ENCODE results near the gene FOXN4. TPM values are rescaled to one million over a fixed set of nuclear protein-coding genes. Genes with fewer than 3 reads are reported as not detected.
A peak's percentile ranks its signal among the peaks of the same experiment; 100 is the strongest.

FOXN4 gene
- total RNA-seq, 2 donors from 2014 or later, result not detected

DNA sequence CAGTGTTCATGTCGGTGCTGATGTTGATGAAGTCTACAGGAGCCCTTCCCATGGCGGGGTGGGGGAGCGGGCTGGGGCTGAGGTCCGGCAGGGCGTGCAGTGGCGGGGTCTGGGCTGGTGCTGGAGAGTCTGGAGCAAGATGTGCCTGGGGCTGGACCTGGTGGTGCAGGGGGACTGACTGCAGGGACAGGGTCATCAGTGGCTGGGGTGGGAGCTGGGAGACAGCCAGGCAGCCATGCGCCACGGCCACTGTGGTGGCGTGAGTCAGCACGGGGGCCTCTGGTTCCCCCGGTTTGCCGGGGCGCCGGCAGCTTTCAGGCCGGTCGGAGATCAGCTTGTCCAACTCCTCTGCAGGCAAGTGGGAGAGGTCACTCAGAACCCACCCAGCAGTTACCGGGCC is 27.6 kb downstream of the FOXN4 start:
- DNase-seq, result no peak
- intact Hi-C loops (cut with DNase I), result no loop called here

DNA sequence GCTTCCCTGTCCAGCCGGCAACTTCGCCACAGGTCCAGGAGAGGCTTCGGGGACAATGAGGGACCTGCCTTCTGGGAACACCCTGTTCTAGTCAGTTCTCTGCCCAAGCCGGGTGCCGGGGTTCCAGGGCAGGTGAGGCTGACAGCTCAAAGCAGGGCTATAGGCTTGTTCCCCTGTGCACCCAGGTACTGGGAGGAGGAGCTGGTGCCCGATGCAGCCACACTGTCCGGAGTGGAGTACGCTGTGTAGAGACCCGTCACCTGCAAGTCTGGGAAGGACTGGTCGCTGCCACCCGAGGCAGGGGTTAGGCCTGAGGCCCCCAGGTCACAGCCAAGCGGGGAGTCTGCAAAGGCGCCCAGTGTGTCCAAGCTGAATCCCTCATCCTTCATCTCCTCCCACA is 29.6 kb downstream of the FOXN4 start:
- no peak overlapping the region for H3K27ac ChIP-seq
- H3K27me3 ChIP-seq, result no peaks in the 10 kb centered on the region
- no peak for DNase-seq
- no peaks in the 10 kb centered on the region for H3K4me1 ChIP-seq
- H3K36me3 ChIP-seq, result no peaks in the 10 kb centered on the region
- intact Hi-C loops (cut with DNase I), result no loop called here
- H3K9me3 ChIP-seq, result no peaks in the 10 kb centered on the region
- H3K4me3 ChIP-seq, result no peak overlapping the region
- TF ChIP-seq CTCF (IDR thresholded peaks at IDR 0.05), result no peak
- no peak overlapping the region for H3K9ac ChIP-seq (ENCODE audit: low read depth in 2 of 2, low read length in 2 of 2)

More for the DNA sequence above, 27.6 kb downstream of the FOXN4 start:
- H3K36me3 ChIP-seq, result no peaks in the 10 kb centered on the region
- no peak overlapping the region for H3K4me3 ChIP-seq
- H3K4me1 ChIP-seq, result no peaks in the 10 kb centered on the region
- no peaks in the 10 kb centered on the region for H3K27me3 ChIP-seq
- TF ChIP-seq CTCF (IDR thresholded peaks at IDR 0.05), result no peak
- H3K27ac ChIP-seq, result no peak overlapping the region
- H3K9me3 ChIP-seq, result no peaks in the 10 kb centered on the region
- H3K9ac ChIP-seq (ENCODE audit: low read depth in 2 of 2, low read length in 2 of 2), result no peak overlapping the region

DNA sequence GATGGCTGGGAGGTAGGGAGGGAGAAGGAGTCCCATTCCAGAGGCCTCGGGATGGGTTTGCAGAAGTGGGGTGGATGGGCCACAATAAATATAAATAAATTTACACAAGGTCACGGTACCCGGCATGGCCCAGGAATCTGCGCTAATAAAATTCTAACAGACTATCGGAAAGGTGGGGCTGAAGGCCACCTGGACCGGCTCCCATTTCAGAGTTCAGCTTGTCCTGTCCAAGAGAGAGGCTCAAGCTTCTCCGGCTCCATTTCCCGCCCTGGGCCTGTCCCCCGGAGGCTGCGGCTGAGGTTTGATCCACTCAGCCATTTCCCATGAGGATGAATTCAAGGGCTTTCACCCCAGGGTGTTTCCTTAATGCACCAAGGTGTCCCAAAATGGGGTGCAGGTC is 30.2 kb downstream of the FOXN4 start:
- Histone ChIP-seq H3K9ac (ENCODE audit: low read depth in 2 of 2, low read length in 2 of 2) (no peak overlapping the region), H3K9me3 (no peaks in the 10 kb centered on the region), H3K36me3 (no peaks in the 10 kb centered on the region), H3K4me3 (no peak overlapping the region), H3K27me3 (no peaks in the 10 kb centered on the region), H3K4me1 (no peaks in the 10 kb centered on the region), H3K27ac (no peak overlapping the region)
- intact Hi-C loops (cut with DNase I), result no loop called here
- no peak for DNase-seq
- TF ChIP-seq CTCF (IDR thresholded peaks at IDR 0.05), result no peak

GRCh38 chr12:109277899-109278762 is 31.0 kb downstream of the FOXN4 start:
- Histone ChIP-seq H3K4me1 (no peaks in the 10 kb centered on the region), H3K27me3 (no peaks in the 10 kb centered on the region), H3K36me3 (no peaks in the 10 kb centered on the region), H3K9ac (ENCODE audit: low read depth in 2 of 2, low read length in 2 of 2) (no peak overlapping the region), H3K4me3 (no peak overlapping the region), H3K27ac (no peak overlapping the region), H3K9me3 (no peaks in the 10 kb centered on the region)
- intact Hi-C loops (cut with DNase I), result no loop called here
- DNase-seq, result peak; percentile 35
- no peak for TF ChIP-seq CTCF (IDR thresholded peaks at IDR 0.05)

DNA sequence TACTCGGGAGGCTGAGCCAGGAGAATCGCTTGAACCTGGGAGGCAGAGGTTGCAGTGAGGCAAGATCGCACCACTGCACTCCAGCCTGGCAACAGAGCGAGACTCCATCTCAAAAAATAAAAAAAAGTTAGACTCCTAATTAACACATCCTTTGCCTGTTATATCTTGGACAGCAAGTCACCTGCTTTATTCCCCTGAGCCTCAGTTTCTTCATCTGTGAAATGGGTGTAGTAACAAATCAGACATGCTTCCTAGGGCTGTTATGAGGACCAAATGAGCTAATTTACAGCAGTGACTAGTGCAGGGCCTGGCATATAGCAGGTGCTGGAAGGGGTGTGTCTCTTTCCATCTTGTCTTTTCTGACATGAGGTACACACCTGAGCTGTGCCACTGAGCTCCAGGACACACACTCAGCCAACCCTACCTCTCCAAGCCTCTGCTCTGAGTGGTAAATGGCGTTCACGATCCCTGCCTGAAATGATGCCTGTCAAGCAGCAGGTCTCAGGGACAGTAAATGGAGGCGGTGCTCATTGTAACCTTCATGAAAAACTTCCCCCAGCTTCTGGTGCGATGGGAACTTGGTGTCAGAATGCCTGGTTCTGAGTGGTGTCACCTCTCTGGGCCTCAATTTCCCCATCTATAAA is 31.7 kb downstream of the FOXN4 start:
- intact Hi-C loops (cut with DNase I), result no loop called here
- no peak for DNase-seq
- TF ChIP-seq CTCF (IDR thresholded peaks at IDR 0.05), result no peak
- H3K9me3 ChIP-seq, result no peaks in the 10 kb centered on the region
- H3K9ac ChIP-seq (ENCODE audit: low read depth in 2 of 2, low read length in 2 of 2), result no peak overlapping the region
- H3K27me3 ChIP-seq, result no peaks in the 10 kb centered on the region
- H3K27ac ChIP-seq, result no peak overlapping the region
- no peak overlapping the region for H3K4me3 ChIP-seq
- H3K36me3 ChIP-seq, result no peaks in the 10 kb centered on the region
- no peaks in the 10 kb centered on the region for H3K4me1 ChIP-seq
